AG04450 (cell line): ENCODE results near the gene NUP160. TPM values are rescaled to one million over a fixed set of nuclear protein-coding genes. Genes with fewer than 3 reads are reported as not detected.
A peak's percentile ranks its signal among the peaks of the same experiment; 100 is the strongest.

Experiments used
- CTCF ChIA-PET: fragments of 300-600, 350-600 bp; formaldehyde crosslinking; extraction: SDS; loops from one replicate; lab custom pipeline; 2022; ENCODE audit warnings: antibody characterized with exemption, inconsistent platforms; lab: Charles Lee
- POLR2A ChIA-PET: fragments of 350-600 bp; formaldehyde crosslinking; extraction: SDS; loops from one replicate; lab custom pipeline; 2021; ENCODE audit warnings: antibody characterized with exemption, inconsistent platforms; lab: Yijun Ruan, JAX
- DNase-seq: peaks from one replicate; pipeline ENCODE4 v3.0.0-alpha.2; 2011; ENCODE audit warnings: low read depth, low spot score
- H3K27ac ChIP-seq: one replicate; pipeline ENCODE4 v1.5.1; 2012; ENCODE audit warnings: low read depth, low read length, control low read depth
- H3K27me3 ChIP-seq: one replicate; pipeline ENCODE4 v1.6.0; 2012; ENCODE audit warnings: low read length; ENCODE audit not compliant: control insufficient read depth, insufficient read depth
- H3K4me3 ChIP-seq: 2 replicates; pipeline ENCODE4 v1.5.1; 2011; ENCODE audit warnings: mild to moderate bottlenecking, low read depth, low read length, control low read depth
- H3K9me3 ChIP-seq: 2 replicates; pipeline ENCODE4 v1.5.1; 2012; ENCODE audit warnings: low read length; ENCODE audit not compliant: control insufficient read depth, insufficient read depth
- polyA plus RNA-seq: library from polyadenylated mRNA; depleted of rRNA; stranded (reverse); fragments of >200 nt; gene quantifications from 2 replicates; pipeline ENCODE4 v1.2.3, GENCODE V29; 2011
- TF ChIP-seq, protein P1 (sequence below): IDR thresholded peaks from 2 replicates; pipeline ENCODE4 v1.5.1; 2011; ENCODE audit warnings: low read depth, low read length, control low read depth, inconsistent platforms

The NUP160 gene
- polyA plus RNA-seq, 1 experiment = 31.3 TPM

DNA sequence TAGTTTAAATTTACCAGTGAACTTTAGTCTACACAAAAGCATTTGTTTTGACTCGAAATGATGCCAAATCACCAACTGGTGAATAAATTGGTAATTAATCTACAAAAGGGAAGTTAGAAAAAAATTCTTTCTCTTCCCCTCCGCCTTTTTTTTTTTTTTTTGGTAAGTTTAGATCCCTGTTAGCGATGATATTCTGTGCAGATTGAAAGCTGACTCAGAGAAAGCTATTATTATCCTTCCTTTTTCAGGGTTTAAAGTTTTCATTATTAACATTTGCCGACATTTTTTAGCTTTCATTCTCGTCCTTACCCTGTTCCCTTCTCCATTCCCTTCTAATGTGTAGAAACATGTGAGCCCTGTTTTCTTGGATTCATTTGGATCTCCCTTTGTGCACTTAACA, 16.8 kb upstream of the NUP160 start:
- Histone ChIP-seq H3K4me3 (no peak overlapping the region), H3K27ac (no peak overlapping the region), H3K27me3 (no peaks in the 10 kb centered on the region), H3K9me3 (no peaks in the 10 kb centered on the region; the same call in 1 of the 2 replicates)
- ChIA-PET CTCF (interaction anchor here (1.2 to 2.0 kb wide), 3 partner anchors 12 to 244 kb away, joined by 5 to 8 read pairs (median 7); no protein-coding TSS in a partner anchor), POLR2A (no interaction called here)
- no peak for DNase-seq
- TF ChIP-seq, protein P1, sequence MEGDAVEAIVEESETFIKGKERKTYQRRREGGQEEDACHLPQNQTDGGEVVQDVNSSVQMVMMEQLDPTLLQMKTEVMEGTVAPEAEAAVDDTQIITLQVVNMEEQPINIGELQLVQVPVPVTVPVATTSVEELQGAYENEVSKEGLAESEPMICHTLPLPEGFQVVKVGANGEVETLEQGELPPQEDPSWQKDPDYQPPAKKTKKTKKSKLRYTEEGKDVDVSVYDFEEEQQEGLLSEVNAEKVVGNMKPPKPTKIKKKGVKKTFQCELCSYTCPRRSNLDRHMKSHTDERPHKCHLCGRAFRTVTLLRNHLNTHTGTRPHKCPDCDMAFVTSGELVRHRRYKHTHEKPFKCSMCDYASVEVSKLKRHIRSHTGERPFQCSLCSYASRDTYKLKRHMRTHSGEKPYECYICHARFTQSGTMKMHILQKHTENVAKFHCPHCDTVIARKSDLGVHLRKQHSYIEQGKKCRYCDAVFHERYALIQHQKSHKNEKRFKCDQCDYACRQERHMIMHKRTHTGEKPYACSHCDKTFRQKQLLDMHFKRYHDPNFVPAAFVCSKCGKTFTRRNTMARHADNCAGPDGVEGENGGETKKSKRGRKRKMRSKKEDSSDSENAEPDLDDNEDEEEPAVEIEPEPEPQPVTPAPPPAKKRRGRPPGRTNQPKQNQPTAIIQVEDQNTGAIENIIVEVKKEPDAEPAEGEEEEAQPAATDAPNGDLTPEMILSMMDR = no peak

DNA sequence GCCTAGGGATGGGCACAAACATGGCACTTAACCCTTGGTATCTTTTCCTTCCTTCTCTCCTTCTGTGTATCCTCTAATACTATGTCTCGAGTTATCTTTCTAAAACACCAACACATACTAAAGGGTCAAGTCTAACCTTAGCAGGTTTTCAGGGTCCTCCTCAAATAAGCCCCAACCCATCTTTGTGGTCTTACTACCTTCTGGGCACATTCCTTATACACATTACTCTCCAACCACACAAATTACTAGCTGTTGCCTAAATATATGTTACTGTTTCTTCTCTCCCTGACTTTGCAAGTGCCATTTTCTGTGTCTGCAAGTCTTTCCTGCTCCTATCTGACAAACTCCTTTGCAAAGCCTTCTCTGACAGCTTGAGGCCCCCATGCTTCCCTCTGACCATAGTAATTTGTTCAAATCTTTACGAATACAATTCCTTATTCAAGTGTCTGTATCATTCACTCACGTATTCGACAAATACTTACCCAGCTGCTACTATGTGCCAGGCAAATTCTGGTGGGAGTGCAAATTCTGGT, 15.8 kb upstream of the NUP160 start:
- no peak overlapping the region for H3K27ac ChIP-seq
- POLR2A ChIA-PET = no interaction called here
- no peak for DNase-seq
- CTCF ChIA-PET = interaction anchor here (1.2 to 2.0 kb wide), 3 partner anchors 11 to 245 kb away, joined by 5 to 8 read pairs (median 7); no protein-coding TSS in a partner anchor
- H3K4me3 ChIP-seq = no peak overlapping the region
- no peaks in the 10 kb centered on the region; the same call in 1 of the 2 replicates for H3K9me3 ChIP-seq
- TF ChIP-seq, protein P1 = no peak
- H3K27me3 ChIP-seq = no peaks in the 10 kb centered on the region

DNA sequence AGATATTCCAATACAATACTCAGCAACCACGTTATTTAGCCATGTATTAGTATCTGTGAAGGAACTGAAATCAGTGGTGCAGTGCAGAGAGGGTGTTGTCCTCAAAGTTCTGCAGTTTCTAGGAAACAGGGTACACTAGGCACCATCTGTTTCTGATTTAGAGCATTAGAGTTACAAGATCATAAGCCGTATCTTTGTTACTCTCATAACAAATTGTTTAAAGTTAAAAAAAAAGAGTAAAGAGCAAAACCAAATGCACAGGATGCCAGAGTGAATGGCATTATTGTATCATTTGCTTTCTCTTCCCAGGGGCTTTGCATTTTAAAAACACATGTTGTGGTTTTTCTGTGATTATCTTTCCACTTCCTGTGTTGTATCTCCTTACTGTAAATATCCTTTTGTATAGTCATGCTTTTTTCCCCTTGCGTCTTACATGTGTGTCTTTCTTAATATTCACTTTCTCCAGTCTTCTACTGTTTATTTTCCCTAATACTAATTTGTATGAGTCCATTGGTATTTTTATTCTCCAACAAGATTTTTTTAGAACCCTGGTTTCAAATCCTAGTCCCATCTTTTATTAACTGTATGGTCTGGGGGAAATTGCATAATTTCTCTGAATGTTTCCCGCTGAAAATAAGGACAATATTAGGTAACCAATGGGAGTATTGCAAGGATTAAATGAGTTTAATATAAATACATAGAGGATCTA, 15.2 kb upstream of the NUP160 start:
- TF ChIP-seq, protein P1 = no peak
- ChIA-PET POLR2A (no interaction called here), CTCF (no interaction called here)
- peak overlapping the region; percentile 47 for H3K27ac ChIP-seq
- DNase-seq = peak; percentile 85
- H3K27me3 ChIP-seq = no peaks in the 10 kb centered on the region
- H3K9me3 ChIP-seq = no peaks in the 10 kb centered on the region; the same call in 1 of the 2 replicates
- H3K4me3 ChIP-seq = no peak overlapping the region

DNA sequence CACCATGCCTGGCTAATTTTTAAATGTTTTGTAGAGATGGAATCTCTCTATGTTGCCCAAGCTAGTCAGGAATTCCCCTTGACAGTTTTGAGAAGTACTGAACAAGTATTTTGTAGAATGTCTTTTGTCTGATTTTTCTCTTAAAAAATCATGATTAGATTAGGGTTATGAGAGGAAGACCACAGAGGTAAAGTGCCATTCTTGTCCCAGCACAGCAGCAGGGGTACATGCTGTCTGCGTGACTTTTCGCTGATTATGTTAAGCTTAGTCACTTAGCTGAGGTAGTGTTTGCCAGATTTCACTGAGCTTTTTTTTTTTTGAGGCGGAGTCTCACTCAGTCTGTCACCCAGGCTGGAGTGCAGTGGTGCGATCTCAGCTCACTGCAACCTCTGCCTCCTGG, 13.6 kb upstream of the NUP160 start:
- TF ChIP-seq, protein P1 = no peak
- ChIA-PET POLR2A (no interaction called here), CTCF (interaction anchor here (0.6 to 1.5 kb wide), 2 partner anchors 9 to 180 kb away, joined by 3 to 5 read pairs; no protein-coding TSS in a partner anchor)
- no peaks in the 10 kb centered on the region; the same call in 1 of the 2 replicates for H3K9me3 ChIP-seq
- DNase-seq = no peak
- H3K27me3 ChIP-seq = no peaks in the 10 kb centered on the region
- no peak overlapping the region for H3K27ac ChIP-seq
- no peak overlapping the region for H3K4me3 ChIP-seq

DNA sequence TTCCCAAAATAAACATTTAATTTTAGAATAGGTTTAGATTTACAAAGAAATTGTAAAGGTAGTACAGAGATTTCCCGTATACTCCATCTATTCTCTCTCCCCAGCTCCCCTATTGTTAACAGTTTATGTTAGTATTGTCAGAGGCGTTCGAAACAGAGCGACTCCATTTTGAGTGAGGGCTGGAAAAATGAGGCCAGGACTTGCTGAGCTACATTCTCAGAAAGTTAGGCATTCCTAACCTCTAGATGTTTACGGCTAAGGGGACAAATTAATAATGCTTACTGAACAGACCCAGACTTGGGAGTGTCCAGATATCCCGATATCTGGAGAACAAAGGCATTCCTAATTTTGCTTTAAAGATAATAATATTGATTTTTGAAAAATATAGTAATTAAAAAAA, 12.4 kb upstream of the NUP160 start:
- TF ChIP-seq, protein P1 = no peak
- ChIA-PET CTCF (no interaction called here), POLR2A (no interaction called here)
- Histone ChIP-seq H3K4me3 (no peak overlapping the region), H3K27me3 (no peaks in the 10 kb centered on the region), H3K9me3 (no peaks in the 10 kb centered on the region; the same call in 1 of the 2 replicates), H3K27ac (no peak overlapping the region)
- DNase-seq = no peak
